Measurements from ENCODE around the gene SNCB. TPM values are rescaled to one million over a fixed set of nuclear protein-coding genes. Genes with fewer than 3 reads are reported as not detected.

Gene SNCB
- total RNA-seq, 1 donor from 2014 or later = not detected

DNA sequence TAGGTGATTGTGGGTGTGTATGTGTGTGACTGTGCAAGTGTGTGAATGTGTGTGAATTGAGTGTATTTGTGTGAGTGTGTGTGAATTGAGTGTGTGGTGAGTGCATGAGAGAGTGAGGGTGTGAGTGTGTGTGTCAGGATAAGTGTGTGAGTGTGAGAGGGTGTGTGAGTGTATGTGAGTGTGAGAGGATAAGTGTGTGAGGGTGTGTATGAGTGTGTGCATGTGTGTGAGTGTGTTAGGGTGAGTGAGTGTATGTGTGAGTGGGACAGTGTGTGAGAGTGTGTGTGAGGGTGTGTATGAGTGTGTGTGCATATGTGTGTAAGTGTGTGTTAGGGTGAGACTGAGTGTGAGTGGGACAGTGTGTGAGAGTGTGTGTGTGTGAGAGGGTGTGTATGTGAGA is 42.0 kb downstream of the SNCB start:
- Histone ChIP-seq H2AFZ (replicated peaks) (no peak overlapping the region), H3F3A (ENCODE audit: low read depth) (peaks cover 4% of the 10 kb centered on the region), H3K4me1 (no peaks in the 10 kb centered on the region), H3K27ac (no peak overlapping the region), H3K79me2 (ENCODE audit: low read depth) (no peaks in the 10 kb centered on the region), H4K20me1 (ENCODE audit: low read depth) (no peaks in the 10 kb centered on the region), H3K9ac (no peak overlapping the region), H3K36me3 (no peaks in the 10 kb centered on the region), H3K4me3 (no peak overlapping the region), H3K4me2 (no peak overlapping the region), H3K27me3 (no peaks in the 10 kb centered on the region), H3K9me3 (ENCODE audit: low read depth) (peaks cover 6% of the 10 kb centered on the region)
- no peaks in the 10 kb centered on the region for H3K4me1 Mint-ChIP-seq
- H3K27me3 Mint-ChIP-seq (ENCODE audit: insufficient read depth, low read depth) = peaks cover 12% of the 10 kb centered on the region
- peak overlapping the region; percentile 2 for H3K4me3 Mint-ChIP-seq
- TF ChIP-seq EZH2 (IDR thresholded peaks at IDR 0.05) (no peak), EZH2phosphoT487 (IDR thresholded peaks at IDR 0.05) (no peak)
- TF ChIP-seq, protein P1, sequence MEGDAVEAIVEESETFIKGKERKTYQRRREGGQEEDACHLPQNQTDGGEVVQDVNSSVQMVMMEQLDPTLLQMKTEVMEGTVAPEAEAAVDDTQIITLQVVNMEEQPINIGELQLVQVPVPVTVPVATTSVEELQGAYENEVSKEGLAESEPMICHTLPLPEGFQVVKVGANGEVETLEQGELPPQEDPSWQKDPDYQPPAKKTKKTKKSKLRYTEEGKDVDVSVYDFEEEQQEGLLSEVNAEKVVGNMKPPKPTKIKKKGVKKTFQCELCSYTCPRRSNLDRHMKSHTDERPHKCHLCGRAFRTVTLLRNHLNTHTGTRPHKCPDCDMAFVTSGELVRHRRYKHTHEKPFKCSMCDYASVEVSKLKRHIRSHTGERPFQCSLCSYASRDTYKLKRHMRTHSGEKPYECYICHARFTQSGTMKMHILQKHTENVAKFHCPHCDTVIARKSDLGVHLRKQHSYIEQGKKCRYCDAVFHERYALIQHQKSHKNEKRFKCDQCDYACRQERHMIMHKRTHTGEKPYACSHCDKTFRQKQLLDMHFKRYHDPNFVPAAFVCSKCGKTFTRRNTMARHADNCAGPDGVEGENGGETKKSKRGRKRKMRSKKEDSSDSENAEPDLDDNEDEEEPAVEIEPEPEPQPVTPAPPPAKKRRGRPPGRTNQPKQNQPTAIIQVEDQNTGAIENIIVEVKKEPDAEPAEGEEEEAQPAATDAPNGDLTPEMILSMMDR (IDR thresholded peaks at IDR 0.05) = no peak
- no peak for DNase-seq (ENCODE audit: low spot score)
- peaks cover 6% of the 10 kb centered on the region for H3K9me3 Mint-ChIP-seq
- H3K36me3 Mint-ChIP-seq = peaks cover 4% of the 10 kb centered on the region
- H3K27ac Mint-ChIP-seq = peak overlapping the region; percentile 11

DNA sequence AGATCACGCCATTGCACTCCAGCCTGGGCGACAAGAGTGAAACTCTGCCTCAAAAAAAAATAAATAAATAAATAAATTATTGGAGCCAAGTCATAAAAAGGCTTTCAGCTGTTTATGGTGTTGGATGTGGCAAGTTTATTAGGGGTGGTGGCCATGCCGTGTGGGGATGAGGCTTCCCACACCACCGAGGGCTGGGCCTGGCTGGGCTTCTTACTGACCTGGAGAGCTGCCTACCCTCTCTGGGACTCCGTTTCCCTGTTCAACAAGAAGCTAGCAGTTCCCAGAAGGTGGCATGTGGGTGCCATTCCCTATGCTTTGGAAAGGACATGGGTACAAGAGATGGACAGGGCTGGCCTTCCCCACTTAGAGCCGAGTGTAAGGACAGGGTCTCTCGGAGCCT is 42.9 kb downstream of the SNCB start:
- H3K4me3 Mint-ChIP-seq = no peak overlapping the region
- TF ChIP-seq EZH2 (IDR thresholded peaks at IDR 0.05) (no peak), EZH2phosphoT487 (IDR thresholded peaks at IDR 0.05) (no peak)
- TF ChIP-seq, protein P1 (IDR thresholded peaks at IDR 0.05) = no peak

DNA sequence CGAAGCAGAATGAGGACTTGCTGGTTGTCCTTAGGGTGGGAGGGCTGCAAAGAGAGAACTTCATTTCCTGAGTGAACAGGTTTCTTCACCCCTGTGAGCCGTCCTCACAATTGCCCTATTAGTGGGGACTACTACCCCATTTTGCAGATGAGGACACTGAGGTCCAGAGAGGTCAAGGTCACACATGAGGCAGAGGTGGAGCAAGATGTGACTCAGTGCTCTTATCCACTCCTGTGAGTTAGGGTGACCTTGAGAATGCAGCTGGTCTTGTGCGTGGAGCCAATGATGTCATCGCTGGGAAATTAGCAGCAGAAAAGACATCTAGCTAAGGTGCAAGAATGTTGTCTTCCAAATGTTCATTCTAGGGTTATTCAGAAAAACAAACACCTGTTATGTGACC is 47.3 kb downstream of the SNCB start:
- H3K27ac Mint-ChIP-seq = no peak overlapping the region
- H3K4me3 Mint-ChIP-seq = no peak overlapping the region
- H3K9me3 ChIP-seq (ENCODE audit: low read depth) = peaks cover 6% of the 10 kb centered on the region
- no peaks in the 10 kb centered on the region for H3K79me2 ChIP-seq (ENCODE audit: low read depth)
- no peak for DNase-seq (ENCODE audit: low spot score)
- H3K27me3 ChIP-seq = peaks cover 8% of the 10 kb centered on the region
- H2AFZ ChIP-seq (replicated peaks) = no peak overlapping the region
- H3K9me3 Mint-ChIP-seq = peaks cover 6% of the 10 kb centered on the region
- no peak overlapping the region for H3K27ac ChIP-seq
- TF ChIP-seq EZH2 (IDR thresholded peaks at IDR 0.05) (no peak), EZH2phosphoT487 (IDR thresholded peaks at IDR 0.05) (no peak)
- TF ChIP-seq, protein P1 (IDR thresholded peaks at IDR 0.05) = no peak
- H4K20me1 ChIP-seq (ENCODE audit: low read depth) = no peaks in the 10 kb centered on the region
- H3K36me3 ChIP-seq = no peaks in the 10 kb centered on the region
- H3K36me3 Mint-ChIP-seq = no peaks in the 10 kb centered on the region
- H3K4me3 ChIP-seq = no peak overlapping the region
- no peaks in the 10 kb centered on the region for H3K4me1 Mint-ChIP-seq
- H3K4me1 ChIP-seq = no peaks in the 10 kb centered on the region
- no peak overlapping the region for H3K9ac ChIP-seq
- peaks cover 12% of the 10 kb centered on the region for H3K27me3 Mint-ChIP-seq (ENCODE audit: insufficient read depth, low read depth)
- H3F3A ChIP-seq (ENCODE audit: low read depth) = no peaks in the 10 kb centered on the region
- H3K4me2 ChIP-seq = no peak overlapping the region

More for the DNA sequence above, 42.9 kb downstream of the SNCB start:
- peaks cover 6% of the 10 kb centered on the region for H3K9me3 Mint-ChIP-seq
- H3K36me3 ChIP-seq = no peaks in the 10 kb centered on the region
- H3K27me3 ChIP-seq = no peaks in the 10 kb centered on the region
- no peaks in the 10 kb centered on the region for H3K79me2 ChIP-seq (ENCODE audit: low read depth)
- no peak overlapping the region for H2AFZ ChIP-seq (replicated peaks)
- H3K36me3 Mint-ChIP-seq = peaks cover 2% of the 10 kb centered on the region
- no peak for DNase-seq (ENCODE audit: low spot score)
- no peak overlapping the region for H3K4me2 ChIP-seq
- no peaks in the 10 kb centered on the region for H3K4me1 Mint-ChIP-seq
- H4K20me1 ChIP-seq (ENCODE audit: low read depth) = no peaks in the 10 kb centered on the region
- H3K9ac ChIP-seq = no peak overlapping the region
- peaks cover 4% of the 10 kb centered on the region for H3F3A ChIP-seq (ENCODE audit: low read depth)
- H3K27ac Mint-ChIP-seq = no peak overlapping the region
- no peaks in the 10 kb centered on the region for H3K4me1 ChIP-seq
- no peak overlapping the region for H3K27ac ChIP-seq
- H3K27me3 Mint-ChIP-seq (ENCODE audit: insufficient read depth, low read depth) = peaks cover 13% of the 10 kb centered on the region
- H3K4me3 ChIP-seq = no peak overlapping the region
- peaks cover 6% of the 10 kb centered on the region for H3K9me3 ChIP-seq (ENCODE audit: low read depth)
